Thyroid gland (tissue), 4 donors: ENCODE data around the gene NADK. TPM values are rescaled to one million over a fixed set of nuclear protein-coding genes. Genes with fewer than 3 reads are reported as not detected.

Source experiments
- DNase-seq, 2 donors: peaks; one replicate each; pipeline ENCODE4 v3.0.0-alpha.2; 2019
- H3K27ac ChIP-seq, 3 donors: fragments of 200-600 bp; sonication (generic); 1 replicate in 2 of 3; 2 replicates in 1 of 3; pipeline ENCODE4 v1.5.1; 2016 to 2019; ENCODE audit warnings: mild to moderate bottlenecking in 1 of 3, moderate library complexity in 1 of 3
- H3K27me3 ChIP-seq: fragments of 200-600 bp; sonication (generic); one replicate; pipeline ENCODE4 v1.5.1; 2019
- H3K36me3 ChIP-seq, 2 donors: fragments of 200-600 bp; sonication (generic); one replicate each; pipeline ENCODE4 v1.5.1; 2016 to 2019
- H3K4me1 ChIP-seq, 2 donors: fragments of 200-600 bp; sonication (generic); one replicate each; pipeline ENCODE4 v1.5.1; 2017 to 2019
- H3K4me3 ChIP-seq, 3 donors: fragments of 200-600 bp; sonication (generic); replicated peaks in 1 of 3; 1 replicate in 2 of 3; 2 replicates in 1 of 3; pipeline ENCODE4 v1.5.1; 2016; ENCODE audit warnings: mild to moderate bottlenecking in 1 of 3
- H3K9me3 ChIP-seq: fragments of 200-600 bp; sonication (generic); one replicate; pipeline ENCODE4 v1.5.1; 2017
- POLR2A ChIP-seq, 2 donors: fragments of 450-650 bp; IDR thresholded peaks; one replicate each; pipeline ENCODE4 v1.6.1; 2017; ENCODE audit warnings: antibody characterized with exemption in 2 of 2, mild to moderate bottlenecking in 2 of 2, moderate library complexity in 1 of 2
- WGBS, 2 donors: methylation state at CpG; one replicate each; pipeline ENCODE4 v1.1.5; 2017; 5-methylcytosine and 5-hydroxymethylcytosine counted together
- intact Hi-C: fragments of 100-400 bp; cut with DNase I; formaldehyde crosslinking; loops from one replicate; pipeline ENCODE4 v1.15.1; 2023
- total RNA-seq, 4 donors: library from RNA; depleted of rRNA; stranded (reverse); fragments of >200 nt; gene quantifications; one replicate each; pipeline ENCODE4 v1.2.3, GENCODE V29; 2016
- TF ChIP-seq, protein P1 (sequence below), 6 experiments: fragments of 200-600 bp in 3 of 6; fragments of 450-650 bp in 3 of 6; sonication (generic) in 3 of 6; IDR thresholded peaks; one replicate each; pipeline ENCODE4 v1.5.1; 2016 to 2019; ENCODE audit warnings: antibody characterized with exemption in 6 of 6, mild to moderate bottlenecking in 2 of 6, inconsistent platforms in 1 of 6, moderate library complexity in 1 of 6

Gene NADK
- total RNA-seq, 4 donors from 2014 or later: 64.8 to 91.4 (median 84.2) TPM

DNA sequence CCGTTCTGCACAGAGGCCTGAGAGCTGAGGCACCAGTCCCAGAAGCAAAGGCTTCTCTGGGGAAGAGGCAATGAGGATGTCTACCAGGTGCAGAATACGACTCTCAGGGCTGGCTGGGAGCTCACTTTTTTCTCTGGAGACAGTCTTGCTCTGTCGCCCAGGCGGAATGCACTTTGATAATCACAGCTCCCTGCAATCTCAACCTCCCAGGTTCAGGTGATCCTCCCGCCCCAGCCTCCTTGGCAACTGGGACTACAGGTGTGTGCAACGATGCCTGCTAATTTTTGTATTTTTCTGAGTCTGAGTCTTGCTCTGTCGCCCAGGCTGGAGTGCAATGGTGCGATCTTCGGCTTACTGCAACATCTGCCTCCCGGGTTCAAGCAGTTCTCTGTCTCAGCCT lies 17.6 kb downstream of the NADK start:
- DNase-seq: no peak
- TF ChIP-seq, protein P1, sequence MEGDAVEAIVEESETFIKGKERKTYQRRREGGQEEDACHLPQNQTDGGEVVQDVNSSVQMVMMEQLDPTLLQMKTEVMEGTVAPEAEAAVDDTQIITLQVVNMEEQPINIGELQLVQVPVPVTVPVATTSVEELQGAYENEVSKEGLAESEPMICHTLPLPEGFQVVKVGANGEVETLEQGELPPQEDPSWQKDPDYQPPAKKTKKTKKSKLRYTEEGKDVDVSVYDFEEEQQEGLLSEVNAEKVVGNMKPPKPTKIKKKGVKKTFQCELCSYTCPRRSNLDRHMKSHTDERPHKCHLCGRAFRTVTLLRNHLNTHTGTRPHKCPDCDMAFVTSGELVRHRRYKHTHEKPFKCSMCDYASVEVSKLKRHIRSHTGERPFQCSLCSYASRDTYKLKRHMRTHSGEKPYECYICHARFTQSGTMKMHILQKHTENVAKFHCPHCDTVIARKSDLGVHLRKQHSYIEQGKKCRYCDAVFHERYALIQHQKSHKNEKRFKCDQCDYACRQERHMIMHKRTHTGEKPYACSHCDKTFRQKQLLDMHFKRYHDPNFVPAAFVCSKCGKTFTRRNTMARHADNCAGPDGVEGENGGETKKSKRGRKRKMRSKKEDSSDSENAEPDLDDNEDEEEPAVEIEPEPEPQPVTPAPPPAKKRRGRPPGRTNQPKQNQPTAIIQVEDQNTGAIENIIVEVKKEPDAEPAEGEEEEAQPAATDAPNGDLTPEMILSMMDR (IDR thresholded peaks at IDR 0.05): no peak
- no peak for TF ChIP-seq POLR2A (IDR thresholded peaks at IDR 0.05)
- Histone ChIP-seq H3K27me3 (no peaks in the 10 kb centered on the region), H3K9me3 (no peaks in the 10 kb centered on the region), H3K4me3 (no peak overlapping the region), H3K36me3 (peaks cover 25 to 35% of the 10 kb centered on the region in 2 donors), H3K27ac (no peak overlapping the region), H3K4me1 (peaks cover 37 to 39% of the 10 kb centered on the region in 2 donors)
- 85 to 92% methylated on average over 10 of the region's 10 CpGs for WGBS, 2 donors
- intact Hi-C loops: no loop called here

DNA sequence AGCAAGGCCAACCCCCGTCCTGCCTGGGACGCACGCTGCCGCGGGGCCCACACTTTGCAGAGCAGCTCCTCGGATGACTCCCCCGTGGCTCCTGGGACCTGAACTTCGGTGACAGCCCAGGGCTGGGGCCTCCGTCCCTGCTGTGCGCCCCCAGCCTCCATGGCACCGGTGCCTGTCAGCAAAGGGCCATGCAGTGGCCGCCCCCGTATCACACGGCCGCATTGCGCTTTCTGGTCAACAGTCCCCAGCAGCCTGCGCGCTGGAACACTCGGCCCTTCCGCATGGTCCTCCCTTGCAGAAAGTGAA lies 18.0 kb downstream of the NADK start:
- H3K4me1 ChIP-seq: peaks cover 37 to 39% of the 10 kb centered on the region in 2 donors
- WGBS, 2 donors: 93 to 98% methylated on average over 16 to 20 of the region's 20 CpGs
- peaks cover 26 to 37% of the 10 kb centered on the region in 2 donors for H3K36me3 ChIP-seq
- no peak overlapping the region for H3K27ac ChIP-seq
- H3K4me3 ChIP-seq: no peak overlapping the region
- no peaks in the 10 kb centered on the region for H3K27me3 ChIP-seq
- TF ChIP-seq, protein P1 (IDR thresholded peaks at IDR 0.05): no peak
- TF ChIP-seq POLR2A (IDR thresholded peaks at IDR 0.05): no peak
- no peaks in the 10 kb centered on the region for H3K9me3 ChIP-seq
- no peak for DNase-seq
- intact Hi-C loops: no loop called here

DNA sequence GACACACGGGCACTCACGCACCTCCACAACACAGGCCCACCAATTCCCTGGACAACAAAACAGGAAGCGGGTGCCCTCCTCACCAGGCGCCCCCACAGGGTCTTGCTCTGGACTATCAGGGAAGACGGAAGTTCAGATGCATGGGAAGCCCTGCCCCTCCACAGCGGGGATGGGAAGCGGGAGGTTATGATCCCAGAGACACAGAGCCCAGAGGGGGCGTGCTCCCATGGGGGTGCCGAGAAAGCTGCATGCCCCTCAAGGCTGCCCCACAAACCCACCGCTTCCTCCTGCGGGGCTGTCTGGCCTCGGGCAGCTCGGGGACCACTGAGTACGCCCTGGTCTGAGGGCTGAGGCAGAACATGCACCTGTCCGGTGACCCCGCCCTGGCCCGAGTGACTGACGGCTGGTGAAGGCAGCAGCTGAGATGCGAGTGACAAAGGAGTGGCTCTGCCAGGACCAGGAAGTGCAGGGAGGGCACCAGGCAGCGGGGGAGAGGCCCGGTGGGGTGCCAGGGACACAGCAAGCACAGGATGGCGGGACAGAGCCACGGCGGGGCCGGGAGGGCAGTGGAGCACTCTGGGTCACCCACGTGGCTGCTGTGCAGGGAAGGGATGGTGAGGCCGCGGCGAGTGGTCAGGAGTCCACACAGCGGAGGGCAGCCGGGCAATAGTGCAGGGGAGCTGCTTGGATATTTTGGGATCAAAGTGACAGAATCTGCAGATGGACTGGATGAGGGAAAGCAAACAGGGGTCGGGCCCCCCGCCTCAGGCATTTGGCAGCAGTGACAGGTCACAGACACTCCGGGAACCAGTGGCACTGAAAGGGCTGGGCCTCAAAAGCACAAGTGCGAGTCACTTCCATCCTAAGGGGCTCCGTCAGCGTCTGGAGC lies 18.6 kb downstream of the NADK start:
- TF ChIP-seq POLR2A (IDR thresholded peaks at IDR 0.05): no peak
- TF ChIP-seq, protein P1 (IDR thresholded peaks at IDR 0.05): no peak
- intact Hi-C loops: loop anchor here (5.0 kb wide), 1 partner anchor 148 kb away; no protein-coding TSS in a partner anchor
- Histone ChIP-seq H3K9me3 (no peaks in the 10 kb centered on the region), H3K27me3 (no peaks in the 10 kb centered on the region), H3K4me1 (peaks cover 33 to 39% of the 10 kb centered on the region in 2 donors), H3K36me3 (peaks cover 26 to 42% of the 10 kb centered on the region in 2 donors), H3K4me3 (no peak overlapping the region), H3K27ac (peak overlapping the region; percentile 90 to 95 (median 91))
- 92 to 95% methylated on average over 34 of the region's 37 CpGs for WGBS, 2 donors
- DNase-seq: no peak

DNA sequence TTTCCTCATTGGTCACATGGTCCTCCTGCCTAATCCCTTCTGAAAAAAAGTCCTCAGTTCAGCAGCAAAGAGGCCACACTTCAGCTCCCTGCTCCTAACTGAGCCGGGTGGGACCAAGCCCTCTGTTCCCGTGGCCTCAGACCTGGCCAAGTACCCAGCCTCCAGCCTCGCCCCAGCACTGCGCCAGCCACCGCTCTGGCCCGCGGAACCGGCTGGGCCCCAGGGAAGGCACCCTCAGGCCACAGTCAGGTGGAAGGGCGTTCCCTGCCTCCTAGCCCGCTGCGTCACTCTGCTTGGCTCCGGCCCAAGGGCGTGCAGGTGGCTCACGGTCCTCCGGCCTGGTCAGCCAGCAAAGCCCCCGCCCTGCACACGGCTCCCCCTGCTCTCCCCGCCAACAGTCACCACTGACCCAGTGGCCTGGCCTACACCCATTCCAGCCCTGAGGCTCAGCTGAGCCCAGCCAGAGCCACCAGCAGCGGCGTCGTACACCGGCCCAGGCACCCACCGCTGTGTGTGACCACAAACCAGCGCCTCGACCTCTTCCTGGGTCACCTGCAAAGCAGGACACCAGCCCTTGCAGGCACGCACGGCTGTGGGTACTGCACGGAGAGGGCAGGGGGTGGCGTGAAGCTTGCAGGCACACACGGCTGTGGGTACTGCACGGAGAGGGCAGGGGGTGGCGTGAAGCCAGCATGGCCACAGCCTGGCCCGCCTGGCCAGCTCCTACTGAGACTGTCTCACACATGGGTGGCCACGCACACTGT lies 19.4 kb downstream of the NADK start:
- Histone ChIP-seq H3K9me3 (no peaks in the 10 kb centered on the region), H3K36me3 (peaks cover 33 to 47% of the 10 kb centered on the region in 2 donors), H3K27ac (peak overlapping the region; percentile 90 to 95 (median 91)), H3K27me3 (no peaks in the 10 kb centered on the region), H3K4me3 (peak overlapping the region in 1 of 3 donors; percentile 4), H3K4me1 (peaks cover 28 to 36% of the 10 kb centered on the region in 2 donors)
- 16 to 21% methylated on average over 6 to 14 of the region's 34 CpGs for WGBS, 2 donors
- peak in 1 of 2 donors; percentile 67 for TF ChIP-seq POLR2A (IDR thresholded peaks at IDR 0.05)
- TF ChIP-seq, protein P1 (IDR thresholded peaks at IDR 0.05): no peak
- peak; percentile 99 for DNase-seq
- intact Hi-C loops: loop anchor here (5.0 kb wide), 1 partner anchor 148 kb away; no protein-coding TSS in a partner anchor
